ENCODE results near the gene STAG1. TPM values are rescaled to one million over a fixed set of nuclear protein-coding genes. Genes with fewer than 3 reads are reported as not detected.
A peak's percentile ranks its signal among the peaks of the same experiment; 100 is the strongest.

Gene STAG1
- total and polyA plus RNA-seq, 9 of the 15 experiments (the other 6 are each of a cell fraction or from before 2014, with no cell fraction given): 2.7 to 17.7 (median 8.8) TPM

DNA sequence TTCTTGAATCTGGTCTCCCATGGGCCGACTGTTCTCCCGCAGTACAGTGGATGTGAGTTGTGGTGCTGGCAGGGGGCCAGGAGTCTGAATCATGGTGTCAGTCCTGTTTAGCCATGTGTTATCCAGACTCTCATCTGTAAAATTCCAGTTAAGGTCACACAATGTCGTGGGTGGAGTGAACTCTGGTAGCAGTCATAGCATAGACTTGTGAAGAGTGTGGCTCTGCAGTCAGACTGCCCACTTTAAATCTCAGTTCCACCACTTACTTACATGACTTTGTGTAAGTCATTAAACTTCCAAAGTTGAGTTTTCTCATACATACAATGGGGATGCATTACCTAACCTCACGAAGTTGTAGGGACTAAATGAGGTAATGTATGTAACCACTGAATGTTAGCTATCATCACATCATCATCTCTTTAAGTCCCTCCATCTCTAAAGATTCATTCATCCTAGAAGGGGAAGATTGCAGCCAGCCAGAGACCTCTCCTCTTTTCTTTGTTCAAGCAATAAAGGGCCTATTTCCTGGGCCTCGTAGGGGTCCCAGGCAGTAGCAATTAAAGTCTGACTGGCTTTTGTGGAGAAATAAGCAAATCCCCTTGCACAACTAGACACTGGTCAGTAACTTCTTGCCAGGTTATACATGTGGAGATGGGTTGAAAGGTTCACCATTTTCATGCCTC is 408.2 kb downstream of the STAG1 start (continued):
- TF ChIP-seq, protein P1, sequence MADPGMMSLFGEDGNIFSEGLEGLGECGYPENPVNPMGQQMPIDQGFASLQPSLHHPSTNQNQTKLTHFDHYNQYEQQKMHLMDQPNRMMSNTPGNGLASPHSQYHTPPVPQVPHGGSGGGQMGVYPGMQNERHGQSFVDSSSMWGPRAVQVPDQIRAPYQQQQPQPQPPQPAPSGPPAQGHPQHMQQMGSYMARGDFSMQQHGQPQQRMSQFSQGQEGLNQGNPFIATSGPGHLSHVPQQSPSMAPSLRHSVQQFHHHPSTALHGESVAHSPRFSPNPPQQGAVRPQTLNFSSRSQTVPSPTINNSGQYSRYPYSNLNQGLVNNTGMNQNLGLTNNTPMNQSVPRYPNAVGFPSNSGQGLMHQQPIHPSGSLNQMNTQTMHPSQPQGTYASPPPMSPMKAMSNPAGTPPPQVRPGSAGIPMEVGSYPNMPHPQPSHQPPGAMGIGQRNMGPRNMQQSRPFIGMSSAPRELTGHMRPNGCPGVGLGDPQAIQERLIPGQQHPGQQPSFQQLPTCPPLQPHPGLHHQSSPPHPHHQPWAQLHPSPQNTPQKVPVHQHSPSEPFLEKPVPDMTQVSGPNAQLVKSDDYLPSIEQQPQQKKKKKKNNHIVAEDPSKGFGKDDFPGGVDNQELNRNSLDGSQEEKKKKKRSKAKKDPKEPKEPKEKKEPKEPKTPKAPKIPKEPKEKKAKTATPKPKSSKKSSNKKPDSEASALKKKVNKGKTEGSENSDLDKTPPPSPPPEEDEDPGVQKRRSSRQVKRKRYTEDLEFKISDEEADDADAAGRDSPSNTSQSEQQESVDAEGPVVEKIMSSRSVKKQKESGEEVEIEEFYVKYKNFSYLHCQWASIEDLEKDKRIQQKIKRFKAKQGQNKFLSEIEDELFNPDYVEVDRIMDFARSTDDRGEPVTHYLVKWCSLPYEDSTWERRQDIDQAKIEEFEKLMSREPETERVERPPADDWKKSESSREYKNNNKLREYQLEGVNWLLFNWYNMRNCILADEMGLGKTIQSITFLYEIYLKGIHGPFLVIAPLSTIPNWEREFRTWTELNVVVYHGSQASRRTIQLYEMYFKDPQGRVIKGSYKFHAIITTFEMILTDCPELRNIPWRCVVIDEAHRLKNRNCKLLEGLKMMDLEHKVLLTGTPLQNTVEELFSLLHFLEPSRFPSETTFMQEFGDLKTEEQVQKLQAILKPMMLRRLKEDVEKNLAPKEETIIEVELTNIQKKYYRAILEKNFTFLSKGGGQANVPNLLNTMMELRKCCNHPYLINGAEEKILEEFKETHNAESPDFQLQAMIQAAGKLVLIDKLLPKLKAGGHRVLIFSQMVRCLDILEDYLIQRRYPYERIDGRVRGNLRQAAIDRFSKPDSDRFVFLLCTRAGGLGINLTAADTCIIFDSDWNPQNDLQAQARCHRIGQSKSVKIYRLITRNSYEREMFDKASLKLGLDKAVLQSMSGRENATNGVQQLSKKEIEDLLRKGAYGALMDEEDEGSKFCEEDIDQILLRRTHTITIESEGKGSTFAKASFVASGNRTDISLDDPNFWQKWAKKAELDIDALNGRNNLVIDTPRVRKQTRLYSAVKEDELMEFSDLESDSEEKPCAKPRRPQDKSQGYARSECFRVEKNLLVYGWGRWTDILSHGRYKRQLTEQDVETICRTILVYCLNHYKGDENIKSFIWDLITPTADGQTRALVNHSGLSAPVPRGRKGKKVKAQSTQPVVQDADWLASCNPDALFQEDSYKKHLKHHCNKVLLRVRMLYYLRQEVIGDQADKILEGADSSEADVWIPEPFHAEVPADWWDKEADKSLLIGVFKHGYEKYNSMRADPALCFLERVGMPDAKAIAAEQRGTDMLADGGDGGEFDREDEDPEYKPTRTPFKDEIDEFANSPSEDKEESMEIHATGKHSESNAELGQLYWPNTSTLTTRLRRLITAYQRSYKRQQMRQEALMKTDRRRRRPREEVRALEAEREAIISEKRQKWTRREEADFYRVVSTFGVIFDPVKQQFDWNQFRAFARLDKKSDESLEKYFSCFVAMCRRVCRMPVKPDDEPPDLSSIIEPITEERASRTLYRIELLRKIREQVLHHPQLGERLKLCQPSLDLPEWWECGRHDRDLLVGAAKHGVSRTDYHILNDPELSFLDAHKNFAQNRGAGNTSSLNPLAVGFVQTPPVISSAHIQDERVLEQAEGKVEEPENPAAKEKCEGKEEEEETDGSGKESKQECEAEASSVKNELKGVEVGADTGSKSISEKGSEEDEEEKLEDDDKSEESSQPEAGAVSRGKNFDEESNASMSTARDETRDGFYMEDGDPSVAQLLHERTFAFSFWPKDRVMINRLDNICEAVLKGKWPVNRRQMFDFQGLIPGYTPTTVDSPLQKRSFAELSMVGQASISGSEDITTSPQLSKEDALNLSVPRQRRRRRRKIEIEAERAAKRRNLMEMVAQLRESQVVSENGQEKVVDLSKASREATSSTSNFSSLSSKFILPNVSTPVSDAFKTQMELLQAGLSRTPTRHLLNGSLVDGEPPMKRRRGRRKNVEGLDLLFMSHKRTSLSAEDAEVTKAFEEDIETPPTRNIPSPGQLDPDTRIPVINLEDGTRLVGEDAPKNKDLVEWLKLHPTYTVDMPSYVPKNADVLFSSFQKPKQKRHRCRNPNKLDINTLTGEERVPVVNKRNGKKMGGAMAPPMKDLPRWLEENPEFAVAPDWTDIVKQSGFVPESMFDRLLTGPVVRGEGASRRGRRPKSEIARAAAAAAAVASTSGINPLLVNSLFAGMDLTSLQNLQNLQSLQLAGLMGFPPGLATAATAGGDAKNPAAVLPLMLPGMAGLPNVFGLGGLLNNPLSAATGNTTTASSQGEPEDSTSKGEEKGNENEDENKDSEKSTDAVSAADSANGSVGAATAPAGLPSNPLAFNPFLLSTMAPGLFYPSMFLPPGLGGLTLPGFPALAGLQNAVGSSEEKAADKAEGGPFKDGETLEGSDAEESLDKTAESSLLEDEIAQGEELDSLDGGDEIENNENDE (IDR thresholded peaks at IDR 0.05; ENCODE audit: low read depth, low read length): no peak
- TF ChIP-seq ZNF316 (IDR thresholded peaks at IDR 0.05) (no peak), ZNF408 (CRISPR knock-in tag; IDR thresholded peaks at IDR 0.05; ENCODE audit: low read depth) (no peak), FUS (optimal IDR thresholded peaks at IDR 0.05; ENCODE audit: low read depth, low read length) (no peak), ZEB2 (IDR thresholded peaks at IDR 0.05) (no peak), ZNF41 (CRISPR knock-in tag; conservative IDR thresholded peaks at IDR 0.05) (0 out of 2 replicates have a peak, but pooled peaks have one; percentile 33), KDM5B (IDR thresholded peaks at IDR 0.05; ENCODE audit: insufficient replicate concordance, low read depth, low read length) (no peak), RUNX1 (IDR thresholded peaks at IDR 0.05; ENCODE audit: low read depth) (no peak), HEY1 (CRISPR knock-in tag; IDR thresholded peaks at IDR 0.05; ENCODE audit: borderline replicate concordance) (no peak), EHMT2 (IDR thresholded peaks at IDR 0.05) (no peak)
- TF ChIP-seq, protein P2, sequence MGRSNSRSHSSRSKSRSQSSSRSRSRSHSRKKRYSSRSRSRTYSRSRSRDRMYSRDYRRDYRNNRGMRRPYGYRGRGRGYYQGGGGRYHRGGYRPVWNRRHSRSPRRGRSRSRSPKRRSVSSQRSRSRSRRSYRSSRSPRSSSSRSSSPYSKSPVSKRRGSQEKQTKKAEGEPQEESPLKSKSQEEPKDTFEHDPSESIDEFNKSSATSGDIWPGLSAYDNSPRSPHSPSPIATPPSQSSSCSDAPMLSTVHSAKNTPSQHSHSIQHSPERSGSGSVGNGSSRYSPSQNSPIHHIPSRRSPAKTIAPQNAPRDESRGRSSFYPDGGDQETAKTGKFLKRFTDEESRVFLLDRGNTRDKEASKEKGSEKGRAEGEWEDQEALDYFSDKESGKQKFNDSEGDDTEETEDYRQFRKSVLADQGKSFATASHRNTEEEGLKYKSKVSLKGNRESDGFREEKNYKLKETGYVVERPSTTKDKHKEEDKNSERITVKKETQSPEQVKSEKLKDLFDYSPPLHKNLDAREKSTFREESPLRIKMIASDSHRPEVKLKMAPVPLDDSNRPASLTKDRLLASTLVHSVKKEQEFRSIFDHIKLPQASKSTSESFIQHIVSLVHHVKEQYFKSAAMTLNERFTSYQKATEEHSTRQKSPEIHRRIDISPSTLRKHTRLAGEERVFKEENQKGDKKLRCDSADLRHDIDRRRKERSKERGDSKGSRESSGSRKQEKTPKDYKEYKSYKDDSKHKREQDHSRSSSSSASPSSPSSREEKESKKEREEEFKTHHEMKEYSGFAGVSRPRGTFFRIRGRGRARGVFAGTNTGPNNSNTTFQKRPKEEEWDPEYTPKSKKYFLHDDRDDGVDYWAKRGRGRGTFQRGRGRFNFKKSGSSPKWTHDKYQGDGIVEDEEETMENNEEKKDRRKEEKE (IDR thresholded peaks at IDR 0.05; ENCODE audit: borderline replicate concordance in 1 of 2, control insufficient read depth in 1 of 2, low read depth in 2 of 2, low read length in 1 of 2): no peak
- TF ChIP-seq, protein P3, sequence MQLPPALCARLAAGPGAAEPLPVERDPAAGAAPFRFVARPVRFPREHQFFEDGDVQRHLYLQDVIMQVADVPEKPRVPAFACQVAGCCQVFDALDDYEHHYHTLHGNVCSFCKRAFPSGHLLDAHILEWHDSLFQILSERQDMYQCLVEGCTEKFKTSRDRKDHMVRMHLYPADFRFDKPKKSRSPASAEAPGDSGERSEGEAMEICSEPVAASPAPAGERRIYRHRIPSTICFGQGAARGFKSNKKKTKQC (CRISPR knock-in tag; IDR thresholded peaks at IDR 0.05): no peak

All from K562 (cell line).